Naive thymus-derived CD8-positive, alpha-beta T cell (primary cell): ENCODE measurements around the gene AMIGO1. TPM values are rescaled to one million over a fixed set of nuclear protein-coding genes. Genes with fewer than 3 reads are reported as not detected.

Source experiments
- ATAC-seq, 2 donors: fragments of 150-1000 bp; cut with Tn5 transposase in 1 of 2; sonication (Bioruptor Pico), chemical (Tn5 transposase) in 1 of 2; 1 replicate in 1 of 2; 2 replicates in 1 of 2; pipeline ENCODE4 v1.10.0; 2021; ENCODE audit warnings: mild to moderate bottlenecking in 2 of 2, moderate library complexity in 2 of 2
- POLR2A ChIA-PET: fragments of 350-600 bp; sonication (Branson Sonifier 250); formaldehyde crosslinking; loops from one replicate; lab custom pipeline; 2021; ENCODE audit warnings: antibody characterized with exemption; lab: Charles Lee
- DNase-seq, 10 donors: peaks; one replicate each; pipeline versions ENCODE4 v3.0.0 to v3.0.0-alpha.2; 2020 to 2022
- H3K27ac Mint-ChIP-seq, 10 donors: one replicate each; pipeline ENCODE4 v1.8.0; 2020 to 2022; ENCODE audit warnings: mild to moderate bottlenecking in 10 of 10, mixed read lengths in 10 of 10, moderate library complexity in 4 of 10, inconsistent platforms in 1 of 10
- H3K27me3 Mint-ChIP-seq, 5 donors: one replicate each; pipeline ENCODE4 v1.8.0; 2021 to 2022; ENCODE audit warnings: mixed read lengths in 5 of 5
- H3K36me3 Mint-ChIP-seq, 3 donors: one replicate each; pipeline ENCODE4 v1.8.0; 2020 to 2022; ENCODE audit warnings: mixed read lengths in 3 of 3, mild to moderate bottlenecking in 2 of 3, inconsistent platforms in 1 of 3
- H3K4me1 Mint-ChIP-seq, 4 donors: one replicate each; pipeline ENCODE4 v1.8.0; 2021 to 2022; ENCODE audit warnings: mixed read lengths in 4 of 4
- H3K4me3 Mint-ChIP-seq, 10 donors: one replicate each; pipeline ENCODE4 v1.8.0; 2020 to 2022; ENCODE audit warnings: mild to moderate bottlenecking in 10 of 10, mixed read lengths in 10 of 10, moderate library complexity in 6 of 10, inconsistent platforms in 1 of 10
- H3K9me3 Mint-ChIP-seq, 9 donors: one replicate each; pipeline ENCODE4 v1.8.0; 2020 to 2022; ENCODE audit warnings: mixed read lengths in 9 of 9, mild to moderate bottlenecking in 3 of 9, inconsistent platforms in 1 of 9, moderate library complexity in 1 of 9
- polyA plus RNA-seq, 3 donors: library from polyadenylated mRNA; unstranded; fragments of 300-500 nt; fragmentation: Illumina TruSeq; gene quantifications; one replicate each; pipeline ENCODE4 v1.2.3, GENCODE V29; 2021
- total RNA-seq, 8 experiments: library from RNA in 2 of 8; stranded (reverse) in 2 of 8; gene quantifications; one replicate each; pipeline ENCODE4 v1.2.3 and lab custom pipeline; 2021 to 2026

Gene AMIGO1
- total and polyA plus RNA-seq, 5 experiments from 2014 or later: 17.8 to 42.2 (median 32.8) TPM

DNA sequence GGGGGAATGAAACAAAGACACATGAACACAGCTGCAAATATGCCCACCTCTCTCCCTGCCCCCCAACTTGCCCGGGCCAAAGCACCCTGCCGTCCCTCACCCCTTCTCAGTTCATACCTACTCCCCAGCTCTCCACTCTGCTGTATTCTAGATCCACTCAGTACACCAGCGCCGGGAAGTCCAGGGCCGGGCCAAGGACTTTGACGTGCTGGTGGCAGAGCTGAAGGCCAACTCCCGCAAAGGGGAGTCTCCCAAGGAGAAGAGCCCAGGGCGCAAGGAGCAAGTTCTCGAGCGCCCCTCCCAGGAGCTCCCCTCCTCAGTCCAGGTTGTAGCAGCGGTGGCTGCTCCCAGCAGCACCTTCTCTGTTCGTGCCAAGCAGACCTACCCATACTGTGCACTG, 20.8 kb downstream of the AMIGO1 start:
- POLR2A ChIA-PET: interaction anchor here (19.1 to 22.6 kb wide), 2 partner anchors 20 to 45 kb away, joined by 337 to 462 read pairs; partner anchors contain the start of genes AMIGO1 and GPR61
- Mint-ChIP-seq H3K36me3 (peaks cover 0 to 19% (median 0%) of the 10 kb centered on the region in 3 donors), H3K9me3 (no peaks in the 10 kb centered on the region), H3K4me3 (peak overlapping the region in 1 of 10 donors; percentile 32), H3K27ac (no peak overlapping the region), H3K27me3 (no peaks in the 10 kb centered on the region), H3K4me1 (peaks cover 18 to 39% (median 30%) of the 10 kb centered on the region in 4 donors)
- DNase-seq: no peak
- ATAC-seq: no peak

DNA sequence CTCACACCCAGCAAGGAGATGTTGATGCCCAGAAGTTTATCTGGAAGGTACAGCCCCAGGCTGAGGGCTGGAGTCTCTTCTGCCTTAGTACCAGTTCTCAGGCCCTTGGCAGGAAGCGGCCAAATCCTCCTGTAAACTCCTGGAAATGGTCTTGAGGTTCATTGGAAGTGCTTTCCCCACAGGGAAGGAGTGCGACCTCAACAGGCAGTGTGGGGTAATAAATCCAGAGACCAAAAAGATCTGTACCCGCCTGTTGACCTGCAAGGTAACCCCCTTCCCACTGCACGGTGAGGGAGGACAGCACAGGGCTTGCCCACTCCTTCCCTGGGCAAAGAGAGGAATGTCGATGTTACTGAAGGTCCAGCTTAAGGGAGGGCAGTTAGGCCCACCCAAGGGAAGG, 21.3 kb downstream of the AMIGO1 start:
- no peak for ATAC-seq
- no peak for DNase-seq
- Mint-ChIP-seq H3K27me3 (no peaks in the 10 kb centered on the region), H3K9me3 (no peaks in the 10 kb centered on the region), H3K4me1 (peaks cover 22 to 38% (median 32%) of the 10 kb centered on the region in 4 donors), H3K27ac (no peak overlapping the region), H3K4me3 (no peak overlapping the region), H3K36me3 (peaks cover 0 to 19% (median 0%) of the 10 kb centered on the region in 3 donors)
- POLR2A ChIA-PET: interaction anchor here (0.8 to 19.1 kb wide), 3 partner anchors 9 to 20 kb away, joined by 3 to 337 read pairs (median 5); partner anchors contain the start of gene AMIGO1

DNA sequence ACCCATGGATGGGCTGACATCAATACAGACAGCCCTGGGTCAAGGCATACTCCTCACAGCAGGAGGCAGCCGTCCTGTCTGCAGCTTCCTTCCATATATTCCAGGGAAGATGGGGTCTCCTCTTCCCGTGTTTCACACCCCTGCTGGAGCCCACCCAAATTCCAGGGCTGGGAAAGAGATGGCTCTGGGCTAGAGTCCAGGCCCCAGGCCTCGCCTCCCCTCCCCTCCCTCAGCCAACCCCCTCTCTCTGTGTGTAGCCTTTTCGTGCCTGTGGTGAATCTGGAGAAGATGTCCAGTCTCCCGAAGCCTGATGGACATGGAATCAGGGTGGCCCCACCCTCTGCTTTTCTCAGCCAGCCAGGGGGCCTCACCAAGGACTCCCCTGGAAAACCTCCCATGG, 22.3 kb downstream of the AMIGO1 start:
- POLR2A ChIA-PET: interaction anchor here (0.8 to 19.1 kb wide), 4 partner anchors 9 to 44 kb away, joined by 3 to 337 read pairs (median 30); partner anchors contain the start of gene AMIGO1
- no peak overlapping the region for H3K4me3 Mint-ChIP-seq
- H3K9me3 Mint-ChIP-seq: no peaks in the 10 kb centered on the region
- peaks cover 0 to 19% (median 0%) of the 10 kb centered on the region in 3 donors for H3K36me3 Mint-ChIP-seq
- H3K27me3 Mint-ChIP-seq: no peaks in the 10 kb centered on the region
- peaks cover 26 to 47% (median 39%) of the 10 kb centered on the region in 4 donors for H3K4me1 Mint-ChIP-seq
- no peak overlapping the region for H3K27ac Mint-ChIP-seq
- DNase-seq (no peak), ATAC-seq (no peak)

DNA sequence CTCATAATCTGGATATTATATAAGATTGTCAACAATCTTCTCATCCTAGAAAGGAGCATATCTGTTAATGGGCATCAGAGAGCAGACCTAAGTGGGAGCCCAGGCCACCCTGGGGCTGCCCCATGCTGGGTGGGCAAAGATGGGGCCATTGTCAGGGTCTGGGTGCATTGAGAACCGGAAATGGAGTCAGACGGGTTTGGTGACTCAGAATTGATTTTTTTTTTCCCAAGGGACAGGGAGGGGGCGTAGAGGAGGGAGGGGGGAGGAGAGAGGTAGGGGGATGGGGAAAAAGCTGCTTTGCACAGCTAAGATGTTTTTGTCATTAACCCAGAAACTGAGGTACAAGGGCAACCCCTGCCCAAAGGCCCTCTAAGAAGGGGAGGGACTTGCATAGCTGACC, 24.5 kb downstream of the AMIGO1 start:
- DNase-seq: peak in 1 of 10 donors; percentile 18
- peaks cover 0 to 16% (median 0%) of the 10 kb centered on the region in 3 donors for H3K36me3 Mint-ChIP-seq
- H3K27me3 Mint-ChIP-seq: peaks cover 0 to 6% (median 0%) of the 10 kb centered on the region in 5 donors
- H3K9me3 Mint-ChIP-seq: no peaks in the 10 kb centered on the region
- no peak for ATAC-seq
- POLR2A ChIA-PET: interaction anchor here (1.1 to 4.9 kb wide), 8 partner anchors 9 to 63 kb away, joined by 3 to 55 read pairs (median 22); partner anchors contain the start of genes CYB561D1, GNAI3 and PSMA5
- H3K27ac Mint-ChIP-seq: peak overlapping the region; percentile 85 to 96 (median 91)
- H3K4me1 Mint-ChIP-seq: peaks cover 22 to 41% (median 35%) of the 10 kb centered on the region in 4 donors
- peak overlapping the region; percentile 88 to 99 (median 96) for H3K4me3 Mint-ChIP-seq

DNA sequence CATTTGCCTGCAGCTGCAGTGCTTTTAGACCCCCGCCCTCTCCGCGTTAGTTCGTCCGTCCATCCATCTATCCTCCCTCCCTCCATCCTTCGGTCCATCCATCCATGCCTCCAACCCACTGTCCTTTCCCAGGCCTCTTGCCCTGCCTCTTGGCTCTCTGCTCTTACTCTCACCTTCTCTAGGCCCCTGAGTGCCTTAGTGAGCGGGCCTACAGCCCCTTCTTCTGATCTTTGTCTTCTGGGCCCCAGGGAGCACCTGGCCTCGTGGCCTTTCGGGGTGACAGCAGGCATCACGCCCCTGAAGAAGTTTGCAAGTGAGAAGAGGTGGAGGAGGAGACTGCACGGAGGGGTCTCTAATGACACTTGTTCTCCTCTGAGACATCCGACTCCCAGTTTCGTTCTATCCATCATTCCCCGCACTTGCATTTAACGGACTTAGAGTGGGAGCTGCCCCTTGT, 25.0 kb downstream of the AMIGO1 start:
- H3K9me3 Mint-ChIP-seq: no peaks in the 10 kb centered on the region
- POLR2A ChIA-PET: interaction anchor here (0.6 to 4.9 kb wide), 17 partner anchors 9 to 835 kb away, joined by 3 to 55 read pairs (median 6); partner anchors contain the start of genes AMIGO1, CELSR2, CYB561D1 and GNAI3
- peak in 1 of 10 donors; percentile 59 for DNase-seq
- peaks cover 0 to 7% (median 4%) of the 10 kb centered on the region in 5 donors for H3K27me3 Mint-ChIP-seq
- peak overlapping the region; percentile 88 to 99 (median 96) for H3K4me3 Mint-ChIP-seq
- H3K27ac Mint-ChIP-seq: peak overlapping the region; percentile 85 to 96 (median 91)
- peaks cover 22 to 41% (median 35%) of the 10 kb centered on the region in 4 donors for H3K4me1 Mint-ChIP-seq
- H3K36me3 Mint-ChIP-seq: peaks cover 0 to 13% (median 0%) of the 10 kb centered on the region in 3 donors
- ATAC-seq: no peak

DNA sequence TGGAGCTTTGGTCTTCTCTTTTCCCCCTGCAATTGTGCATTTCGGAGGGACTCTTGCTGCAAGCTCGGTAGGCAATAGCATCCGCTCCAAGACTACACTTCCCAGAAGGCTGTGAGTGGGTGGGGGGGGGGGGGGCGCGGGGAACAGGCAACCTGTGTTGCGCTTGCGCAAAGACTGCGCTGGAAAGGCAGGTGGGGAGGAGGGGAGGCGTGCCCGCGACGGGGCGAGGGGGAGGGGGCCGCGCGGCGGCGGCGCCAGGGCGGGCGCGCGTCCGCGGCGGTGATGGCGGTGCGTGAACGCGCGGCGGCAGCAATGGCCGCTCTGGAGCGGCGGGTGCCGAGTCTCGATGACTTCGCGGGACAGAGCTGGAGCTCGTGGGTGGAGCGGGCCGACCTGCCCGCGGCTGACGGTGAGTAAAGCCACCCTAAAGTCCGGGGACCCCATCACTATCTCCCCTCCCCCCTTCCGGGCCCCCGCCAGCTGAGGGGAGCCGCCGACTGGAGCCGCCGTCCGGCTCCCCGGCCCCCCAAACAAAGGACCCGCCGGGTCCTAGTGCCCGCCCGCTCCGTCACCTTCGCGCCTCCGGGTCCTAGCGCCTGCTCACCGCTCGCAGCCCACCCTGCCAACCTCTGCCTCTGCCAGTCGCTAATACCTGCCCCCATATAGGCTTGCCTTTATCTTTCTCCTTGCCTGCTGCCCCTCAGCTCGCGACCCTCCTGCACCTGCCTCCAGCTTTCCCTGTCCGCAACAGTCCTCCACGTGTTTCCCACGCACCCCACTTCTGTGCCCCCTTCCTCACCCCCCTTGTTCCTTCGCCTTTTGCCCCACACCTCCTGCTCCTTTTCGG, 25.6 kb downstream of the AMIGO1 start, which contains the start of gene ATXN7L2:
Gene ATXN7L2, plus strand, starts transcription at position 234 of the 847 bp plus-strand sequence. Its CDS starts 49 bp downstream, at position 283.
- POLR2A ChIA-PET: interaction anchor here (0.6 to 4.9 kb wide), 23 partner anchors 10 to 834 kb away, joined by 3 to 55 read pairs (median 5); partner anchors contain the start of genes AHCYL1, AMIGO1, CELSR2 and CYB561D1
- H3K4me1 Mint-ChIP-seq: peaks cover 22 to 44% (median 36%) of the 10 kb centered on the region in 4 donors
- peak within 1 kb of the TSS; percentile 87 to 96 (median 94) for H3K27ac Mint-ChIP-seq
- peaks cover 0 to 9% (median 0%) of the 10 kb centered on the region in 3 donors for H3K36me3 Mint-ChIP-seq
- H3K4me3 Mint-ChIP-seq: peak within 1 kb of the TSS; percentile 88 to 99 (median 96)
- ATAC-seq (peak; percentile 79 to 80), DNase-seq (peak; percentile 90 to 96 (median 94))
- peaks cover 0 to 11% (median 6%) of the 10 kb centered on the region in 5 donors for H3K27me3 Mint-ChIP-seq
- no peaks in the 10 kb centered on the region for H3K9me3 Mint-ChIP-seq

DNA sequence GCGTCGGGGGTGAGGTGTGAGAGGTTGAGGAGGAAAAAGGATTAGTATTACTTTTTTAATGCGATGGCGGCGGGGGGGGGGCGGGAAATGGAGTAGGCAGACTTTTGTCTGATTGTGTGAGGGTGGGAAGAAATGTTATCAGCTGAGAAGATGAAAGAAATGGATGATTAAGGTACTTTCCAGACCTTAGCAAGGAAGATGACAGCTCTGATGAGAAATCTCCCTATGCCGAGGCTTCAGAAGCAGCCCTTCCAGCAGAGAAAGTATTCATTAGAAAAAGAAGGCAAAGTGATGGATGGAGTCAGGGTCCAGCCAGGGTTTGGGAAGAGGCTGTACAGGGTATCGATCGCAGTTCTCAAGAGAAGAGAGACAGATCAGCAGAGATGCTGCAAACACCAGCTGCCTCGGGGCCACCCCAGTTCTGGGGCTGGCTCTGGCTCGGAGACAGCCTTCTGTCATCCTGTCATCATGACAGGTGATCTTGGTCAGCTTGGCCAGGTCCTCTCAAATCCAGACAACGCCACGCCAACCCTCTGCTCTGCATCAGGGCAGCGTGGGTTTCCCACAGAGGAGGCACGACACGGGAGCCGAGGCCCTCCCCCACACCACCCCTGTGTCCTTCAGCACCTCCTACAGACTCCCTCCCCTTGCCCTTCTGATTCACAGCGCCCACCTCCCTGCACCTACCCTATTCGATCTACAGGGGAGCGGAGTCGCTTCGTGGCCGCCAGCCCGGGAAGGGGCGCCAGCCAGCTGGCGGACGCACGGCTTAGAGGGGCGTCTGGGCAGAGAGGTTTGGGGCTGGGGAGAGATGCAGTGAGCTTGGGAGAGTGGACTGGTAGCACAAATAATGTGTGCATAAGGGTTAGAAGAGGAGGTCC, 26.5 kb downstream of the AMIGO1 start:
- POLR2A ChIA-PET: interaction anchor here (0.6 to 4.9 kb wide), 22 partner anchors 10 to 601 kb away, joined by 3 to 55 read pairs (median 6); partner anchors contain the start of genes AHCYL1, AMIGO1, CELSR2 and CYB561D1
- DNase-seq (peak in 7 of 10 donors; percentile 20 to 80 (median 34)), ATAC-seq (peak; percentile 65 to 76)
- H3K4me3 Mint-ChIP-seq: peak overlapping the region; percentile 88 to 99 (median 96)
- H3K27ac Mint-ChIP-seq: peak overlapping the region; percentile 87 to 96 (median 92)
- no peaks in the 10 kb centered on the region for H3K9me3 Mint-ChIP-seq
- peaks cover 0 to 8% (median 0%) of the 10 kb centered on the region in 3 donors for H3K36me3 Mint-ChIP-seq
- H3K4me1 Mint-ChIP-seq: peaks cover 22 to 47% (median 37%) of the 10 kb centered on the region in 4 donors
- H3K27me3 Mint-ChIP-seq: peaks cover 2 to 19% (median 10%) of the 10 kb centered on the region in 5 donors

DNA sequence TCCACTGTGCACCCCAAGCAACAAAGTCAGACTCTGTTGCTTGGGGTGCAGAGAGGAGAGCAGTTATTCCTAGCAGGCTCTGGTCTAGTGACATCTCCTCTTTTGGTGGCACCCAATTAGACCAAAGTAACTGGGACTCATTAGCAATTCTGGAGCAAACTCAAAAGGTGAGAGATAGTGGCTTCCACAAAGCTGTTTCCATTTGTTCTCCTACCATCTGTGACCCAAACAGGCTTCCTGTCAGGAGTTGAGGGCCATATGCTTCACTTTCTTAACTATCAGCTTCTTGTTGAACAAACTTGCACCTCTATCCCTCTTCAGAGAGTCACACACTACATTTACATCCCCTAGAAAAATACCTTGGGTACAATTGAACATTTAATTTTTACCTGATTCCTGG, 27.3 kb downstream of the AMIGO1 start:
- POLR2A ChIA-PET: interaction anchor here (0.6 to 4.9 kb wide), 6 partner anchors 10 to 57 kb away, joined by 5 to 55 read pairs (median 30); partner anchors contain the start of genes CYB561D1 and PSMA5
- Mint-ChIP-seq H3K4me1 (peaks cover 22 to 47% (median 35%) of the 10 kb centered on the region in 4 donors), H3K27ac (peak overlapping the region in 7 of 10 donors; percentile 9 to 92 (median 40))

DNA sequence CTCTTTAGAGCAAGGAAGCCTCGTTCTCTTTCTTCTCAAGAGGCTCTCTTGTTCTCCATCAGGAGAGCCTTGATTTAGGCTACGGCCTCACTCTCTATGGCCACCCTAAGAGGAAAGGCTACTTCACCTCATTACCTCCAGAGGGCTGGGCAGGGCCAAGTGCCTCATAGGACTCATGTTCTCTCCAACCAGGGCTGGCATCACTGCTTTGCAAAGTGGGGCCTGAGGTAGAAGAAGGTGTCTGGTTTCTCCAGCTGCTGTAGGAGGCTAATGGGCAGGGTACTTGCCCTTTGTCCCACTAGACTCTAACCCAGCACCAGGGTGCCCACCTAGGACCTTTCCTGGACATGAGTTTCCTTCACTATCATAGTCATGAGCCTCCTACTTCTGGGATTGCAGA, 27.9 kb downstream of the AMIGO1 start:
- Mint-ChIP-seq H3K4me1 (peaks cover 22 to 46% (median 35%) of the 10 kb centered on the region in 4 donors), H3K36me3 (peaks cover 0 to 4% (median 0%) of the 10 kb centered on the region in 3 donors), H3K27me3 (peaks cover 2 to 32% (median 20%) of the 10 kb centered on the region in 5 donors), H3K4me3 (peak overlapping the region in 1 of 10 donors; percentile 7), H3K9me3 (no peaks in the 10 kb centered on the region), H3K27ac (no peak overlapping the region)
- POLR2A ChIA-PET: interaction anchor here (0.6 to 3.9 kb wide), 4 partner anchors 10 to 29 kb away, joined by 3 to 34 read pairs (median 4); no protein-coding TSS in a partner anchor
- DNase-seq: no peak
- no peak for ATAC-seq

More for the DNA sequence above, 27.3 kb downstream of the AMIGO1 start:
- H3K4me3 Mint-ChIP-seq: peak overlapping the region in 9 of 10 donors; percentile 27 to 98 (median 90)
- DNase-seq: no peak
- H3K27me3 Mint-ChIP-seq: peaks cover 2 to 27% (median 17%) of the 10 kb centered on the region in 5 donors
- no peaks in the 10 kb centered on the region for H3K9me3 Mint-ChIP-seq
- peaks cover 0 to 5% (median 0%) of the 10 kb centered on the region in 3 donors for H3K36me3 Mint-ChIP-seq
- no peak for ATAC-seq

DNA sequence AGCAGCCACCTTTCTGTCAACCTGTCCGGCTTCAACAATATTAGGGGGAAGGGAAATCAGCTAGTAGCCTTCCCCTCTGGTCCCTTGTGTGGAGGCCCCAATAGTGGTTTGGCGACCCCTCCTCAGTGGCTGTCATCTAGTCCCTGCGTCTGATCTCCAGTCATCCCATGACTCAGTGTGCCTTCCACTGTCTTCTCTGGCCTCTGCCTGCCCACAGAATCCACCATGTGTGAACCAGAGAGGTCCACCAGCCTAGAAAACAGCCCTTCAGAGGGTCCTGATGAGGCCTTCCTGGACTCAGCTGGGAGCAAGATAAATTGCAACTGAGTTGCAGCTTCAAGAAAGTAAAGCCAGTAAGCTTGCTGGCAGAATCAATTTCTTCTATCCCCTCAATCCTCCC, 29.6 kb downstream of the AMIGO1 start:
- DNase-seq: no peak
- no peak overlapping the region for H3K4me3 Mint-ChIP-seq

DNA sequence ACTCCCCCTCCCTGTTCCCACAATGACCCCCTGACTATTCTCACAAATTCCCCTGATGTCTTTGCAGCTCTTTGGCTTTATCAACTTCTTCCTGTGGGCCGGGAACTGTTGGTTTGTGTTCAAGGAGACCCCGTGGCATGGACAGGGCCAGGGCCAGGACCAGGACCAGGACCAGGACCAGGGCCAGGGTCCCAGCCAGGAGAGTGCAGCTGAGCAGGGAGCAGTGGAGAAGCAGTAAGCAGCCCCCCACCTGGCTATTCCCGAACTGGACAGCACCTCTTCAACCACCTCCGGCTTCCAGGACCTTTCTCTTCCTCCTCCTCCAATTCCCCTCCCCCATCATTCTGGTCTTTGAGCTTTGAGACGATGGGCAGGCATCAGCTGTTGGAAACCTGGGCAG, 30.2 kb downstream of the AMIGO1 start:
- Mint-ChIP-seq H3K36me3 (peaks cover 0 to 4% (median 0%) of the 10 kb centered on the region in 3 donors), H3K27me3 (peaks cover 4 to 51% (median 35%) of the 10 kb centered on the region in 5 donors), H3K27ac (peak overlapping the region in 1 of 10 donors; percentile 53), H3K4me3 (no peak overlapping the region), H3K9me3 (no peaks in the 10 kb centered on the region), H3K4me1 (peaks cover 11 to 26% (median 19%) of the 10 kb centered on the region in 4 donors)
- ATAC-seq (no peak), DNase-seq (no peak)
- POLR2A ChIA-PET: interaction anchor here (1.2 kb wide), 1 partner anchor 70 kb away, joined by 4 read pairs; the partner anchor contains the start of gene GNAI3

More for the DNA sequence above, 29.6 kb downstream of the AMIGO1 start:
- Mint-ChIP-seq H3K4me1 (peaks cover 16 to 32% (median 25%) of the 10 kb centered on the region in 4 donors), H3K36me3 (peaks cover 0 to 4% (median 0%) of the 10 kb centered on the region in 3 donors), H3K27me3 (peaks cover 2 to 49% (median 31%) of the 10 kb centered on the region in 5 donors), H3K27ac (peak overlapping the region in 1 of 10 donors; percentile 39), H3K9me3 (no peaks in the 10 kb centered on the region)
- POLR2A ChIA-PET: no interaction called here
- no peak for ATAC-seq
